GM18873 (cell line): ENCODE results near the gene ITPRIPL2.

Source experiments
- ATAC-seq: cut with Tn5 transposase; IDR thresholded peaks from one replicate; pipeline ENCODE4 v1.9.1; 2021; ENCODE audit warnings: mild to moderate bottlenecking, moderate library complexity, moderate number of reproducible peaks; ENCODE audit not compliant: unreplicated experiment, low FRiP score

The ITPRIPL2 gene

GRCh38 chr16:19170043-19170655 lies 56.4 kb downstream of the ITPRIPL2 start:
- no peak for ATAC-seq
